Measurements from ENCODE around the gene MADD.
A peak's percentile ranks its signal among the peaks of the same experiment; 100 is the strongest.

The MADD gene

GRCh38 chr11:47360341-47360740 is 90.4 kb downstream of the MADD start:
- DNase-seq, result no peak

GRCh38 chr11:47361419-47361818 is 91.5 kb downstream of the MADD start:
- no peak for DNase-seq

GRCh38 chr11:47366020-47366490 is 96.1 kb downstream of the MADD start:
- no peak for DNase-seq

- DNase-seq, result no peak
Measured at GRCh38 chr11:47369676-47370075, 99.7 kb downstream of the MADD start.

GRCh38 chr11:47372422-47372821 is 102.5 kb downstream of the MADD start:
- no peak for DNase-seq

- DNase-seq, result peak; percentile 77
Measured at GRCh38 chr11:47373876-47374719, 104.2 kb downstream of the MADD start.

- DNase-seq, result no peak
Measured at GRCh38 chr11:47374720-47375019, 104.7 kb downstream of the MADD start.

- peak; percentile 53 for DNase-seq
Measured at GRCh38 chr11:47375020-47375419, 105.1 kb downstream of the MADD start.

- no peak for DNase-seq
Measured at GRCh38 chr11:47375546-47376085, 105.7 kb downstream of the MADD start.

- no peak for DNase-seq
Measured at GRCh38 chr11:47376107-47376524, 106.2 kb downstream of the MADD start.

GRCh38 chr11:47376525-47377371 is 106.8 kb downstream of the MADD start:
- DNase-seq, result peak; percentile 86

- DNase-seq, result peak; percentile 46
Measured at GRCh38 chr11:47377571-47378009, 107.7 kb downstream of the MADD start.

- peak; percentile 97 for DNase-seq
Measured at GRCh38 chr11:47378010-47378835, 108.3 kb downstream of the MADD start, which contains the start of gene SPI1. TSS of gene SPI1 (minus strand) at chr11:47378547. CDS start at chr11:47378353, 194 bp downstream.

- no peak for DNase-seq
Measured at GRCh38 chr11:47378836-47379170, 108.9 kb downstream of the MADD start.

- DNase-seq, result no peak
Measured at GRCh38 chr11:47379317-47379716, 109.4 kb downstream of the MADD start.
